ENCODE data around the gene SGCD.

Gene SGCD

GRCh38 chr5:156522651-156523529 lies 195.9 kb downstream of the SGCD start:
- no peak for DNase-seq

GRCh38 chr5:156523607-156524006 lies 196.6 kb downstream of the SGCD start:
- no peak for DNase-seq

- no peak for DNase-seq
These were observed 199.3 kb downstream of the SGCD start for GRCh38 chr5:156526081-156526925.

GRCh38 chr5:156527611-156528010 lies 200.6 kb downstream of the SGCD start:
- no peak for DNase-seq

- no peak for DNase-seq
These were observed 201.7 kb downstream of the SGCD start for GRCh38 chr5:156528673-156529072.

- DNase-seq: no peak
These were observed 202.9 kb downstream of the SGCD start for GRCh38 chr5:156529892-156530291.

- no peak for DNase-seq
These were observed 204.2 kb downstream of the SGCD start for GRCh38 chr5:156531199-156531598.

GRCh38 chr5:156532921-156533320 lies 206.0 kb downstream of the SGCD start:
- DNase-seq: no peak

GRCh38 chr5:156534085-156534484 lies 207.1 kb downstream of the SGCD start:
- no peak for DNase-seq

- no peak for DNase-seq
These were observed 208.0 kb downstream of the SGCD start for GRCh38 chr5:156534906-156535485.

GRCh38 chr5:156540491-156540890 lies 213.5 kb downstream of the SGCD start:
- DNase-seq: no peak

- no peak for DNase-seq
These were observed 214.6 kb downstream of the SGCD start for GRCh38 chr5:156541582-156541981.

- no peak for DNase-seq
These were observed 216.6 kb downstream of the SGCD start for GRCh38 chr5:156543348-156544145.

GRCh38 chr5:156552855-156553358 lies 225.9 kb downstream of the SGCD start:
- DNase-seq: no peak

GRCh38 chr5:156556666-156557406 lies 229.9 kb downstream of the SGCD start:
- DNase-seq: no peak

GRCh38 chr5:156560002-156560401 lies 233.0 kb downstream of the SGCD start:
- no peak for DNase-seq

- DNase-seq: no peak
These were observed 234.7 kb downstream of the SGCD start for GRCh38 chr5:156561651-156562050.

- DNase-seq: no peak
These were observed 243.7 kb downstream of the SGCD start for GRCh38 chr5:156570615-156571014.

- DNase-seq: no peak
These were observed 254.8 kb downstream of the SGCD start for GRCh38 chr5:156581725-156582124.

- no peak for DNase-seq
These were observed 255.2 kb downstream of the SGCD start for GRCh38 chr5:156582193-156582598.

GRCh38 chr5:156584871-156585270 lies 257.9 kb downstream of the SGCD start:
- no peak for DNase-seq

GRCh38 chr5:156585999-156586398 lies 259.0 kb downstream of the SGCD start:
- DNase-seq: no peak

Measured in bone marrow (tissue), 2 donors.